HCT116 (cell line): ENCODE data around the gene KIRREL1. TPM values are rescaled to one million over a fixed set of nuclear protein-coding genes. Genes with fewer than 3 reads are reported as not detected.

ENCODE experiments used
- ATAC-seq: fragments of 200-7000 bp; cut with Tn5 transposase; 2 replicates; pipeline ENCODE4 v1.9.1; 2020; ENCODE audit warnings: mild to moderate bottlenecking, moderate library complexity
- BruUV-seq: library from RNA; stranded (reverse); fragments of 400-500 nt; replicated peaks from 2 replicates; lab custom pipeline; 2021; lab: Mats Ljungman, UMichigan
- CTCF ChIA-PET: fragments of 300-600 bp; sonication (Branson Sonifier 250); formaldehyde crosslinking; loops from one replicate; lab custom pipeline; 2021; ENCODE audit warnings: antibody characterized with exemption; lab: Charles Lee
- POLR2A ChIA-PET: fragments of 300-600, 350-600 bp; sonication (Branson Sonifier 250); formaldehyde crosslinking; loops from one replicate; lab custom pipeline; 2021; ENCODE audit warnings: antibody characterized with exemption; lab: Charles Lee
- RAD21 ChIA-PET, 2 experiments: fragments of 300-600 bp; sonication (Branson Sonifier 250); formaldehyde crosslinking; loops; one replicate each; lab custom pipeline; 2023; ENCODE audit warnings: low total read pairs in 2 of 2; ENCODE audit not compliant: uncharacterized antibody in 2 of 2, unreplicated experiment in 2 of 2, low non-redundant PET in 1 of 2; lab: Charles Lee
- DNase-seq: peaks from one replicate; pipeline ENCODE4 v3.0.0-alpha.2; 2010; ENCODE audit warnings: low read depth, low spot score
- H2AFZ ChIP-seq: fragments of 200-600 bp; shearing (Covaris generic), sonication (generic); 2 replicates; pipeline ENCODE4 v1.6.1; 2017; ENCODE audit warnings: low read depth, mixed run types, mixed read lengths, antibody characterized with exemption, low read length; ENCODE audit not compliant: poor library complexity, severe bottlenecking
- H3K27ac ChIP-seq: 2 replicates; pipeline ENCODE4 v1.5.1; 2012; ENCODE audit warnings: low read depth, low read length
- H3K27me3 ChIP-seq: fragments of 200-600 bp; sonication (generic); 2 replicates; pipeline ENCODE4 v1.6.1; 2016; ENCODE audit warnings: mixed run types, low read length, mixed read lengths; ENCODE audit not compliant: insufficient read depth
- H3K36me3 ChIP-seq, 2 experiments: fragments of 200-500 bp in 1 of 2; fragments of 200-600 bp in 1 of 2; sonication (Bioruptor generic) in 1 of 2; sonication (generic) in 1 of 2; 2 replicates each; pipeline versions ENCODE4 v1.5.1 to v1.6.1; 2014 to 2016; ENCODE audit warnings: low read length in 2 of 2, inconsistent platforms in 1 of 2, mixed read lengths in 1 of 2, mixed run types in 1 of 2; ENCODE audit not compliant: insufficient read depth in 2 of 2, control insufficient read depth in 1 of 2
- H3K4me1 ChIP-seq, 2 experiments: fragments of 200-600 bp in 1 of 2; sonication (generic) in 1 of 2; 2 replicates each; pipeline versions ENCODE4 v1.5.1 to v1.6.1; 2012 to 2017; ENCODE audit warnings: low read length in 2 of 2, inconsistent platforms in 1 of 2, mild to moderate bottlenecking in 1 of 2, mixed read lengths in 1 of 2, mixed run types in 1 of 2, moderate library complexity in 1 of 2; ENCODE audit not compliant: insufficient read depth in 2 of 2, control insufficient read depth in 1 of 2
- H3K4me2 ChIP-seq: fragments of 200-600 bp; sonication (generic); 2 replicates; pipeline ENCODE4 v1.6.1; 2017; ENCODE audit warnings: mixed run types, low read length, mixed read lengths
- H3K4me3 ChIP-seq, 2 experiments: fragments of 200-600 bp in 1 of 2; sonication (generic) in 1 of 2; replicated peaks in 1 of 2; 2 replicates each; pipeline ENCODE4 v1.5.1; 2011 to 2016; ENCODE audit warnings: low read length in 2 of 2, control low read depth in 1 of 2, low read depth in 1 of 2, mild to moderate bottlenecking in 1 of 2, mixed read lengths in 1 of 2, mixed run types in 1 of 2
- H3K79me2 ChIP-seq: fragments of 200-600 bp; sonication (generic); 2 replicates; pipeline ENCODE4 v1.6.1; 2017; ENCODE audit warnings: mild to moderate bottlenecking, mixed run types, low read length, moderate library complexity, mixed read lengths; ENCODE audit not compliant: insufficient read depth
- H3K9ac ChIP-seq: fragments of 200-600 bp; sonication (generic); 2 replicates; pipeline ENCODE4 v1.6.1; 2016; ENCODE audit warnings: low read length, mixed read lengths
- H3K9me2 ChIP-seq: fragments of 200-600 bp; sonication (generic), shearing (Covaris generic); 2 replicates; pipeline ENCODE4 v1.6.1; 2017; ENCODE audit warnings: mixed run types, mild to moderate bottlenecking, moderate library complexity; ENCODE audit not compliant: insufficient read depth
- H3K9me3 ChIP-seq, 2 experiments: fragments of 200-500 bp in 1 of 2; fragments of 200-600 bp in 1 of 2; sonication (Bioruptor generic) in 1 of 2; sonication (generic) in 1 of 2; 2 replicates each; pipeline ENCODE4 v1.6.1; 2014 to 2017; ENCODE audit warnings: low read length in 2 of 2, mixed read lengths in 2 of 2, inconsistent platforms in 1 of 2, low read depth in 1 of 2, mild to moderate bottlenecking in 1 of 2, mixed run types in 1 of 2, moderate library complexity in 1 of 2; ENCODE audit not compliant: control insufficient read depth in 1 of 2, insufficient read depth in 1 of 2
- H4K20me1 ChIP-seq: fragments of 200-600 bp; sonication (generic), shearing (Covaris generic); 2 replicates; pipeline ENCODE4 v1.6.1; 2017; ENCODE audit warnings: mixed run types, mild to moderate bottlenecking, moderate library complexity; ENCODE audit not compliant: insufficient read depth
- ATF3 ChIP-seq: IDR thresholded peaks from 2 replicates; pipeline ENCODE4 v1.6.1; 2012
- CBX3 ChIP-seq: IDR thresholded peaks from 2 replicates; pipeline ENCODE4 v1.6.1; 2012; ENCODE audit warnings: low read depth
- CEBPB ChIP-seq: IDR thresholded peaks from 2 replicates; pipeline ENCODE4 v1.6.1; 2012; ENCODE audit warnings: low read depth
- ELF1 ChIP-seq: IDR thresholded peaks from 2 replicates; pipeline ENCODE4 v1.6.1; 2012; ENCODE audit warnings: low read depth, borderline replicate concordance
- EZH2 ChIP-seq: fragments of 200-600 bp; sonication (generic); IDR thresholded peaks from 2 replicates; pipeline ENCODE4 v1.6.1; 2017; ENCODE audit warnings: antibody characterized with exemption, mixed run types
- FOSL1 ChIP-seq: IDR thresholded peaks from 2 replicates; pipeline ENCODE4 v1.6.1; 2012; ENCODE audit warnings: low read depth
- RAD21 ChIP-seq: IDR thresholded peaks from 2 replicates; pipeline ENCODE4 v1.6.1; 2012; ENCODE audit warnings: low read depth, mild to moderate bottlenecking
- SIN3A ChIP-seq: IDR thresholded peaks from 2 replicates; pipeline ENCODE4 v1.6.1; 2012; ENCODE audit warnings: low read depth
- SRF ChIP-seq: IDR thresholded peaks from 2 replicates; pipeline ENCODE4 v1.6.1; 2012; ENCODE audit warnings: low read depth
- YY1 ChIP-seq: IDR thresholded peaks from 2 replicates; pipeline ENCODE4 v1.6.1; 2011; ENCODE audit warnings: low read length, low read depth, moderate library complexity, mild to moderate bottlenecking; ENCODE audit not compliant: insufficient replicate concordance; ENCODE audit errors: extremely low read depth
- ZFX ChIP-seq: fragments of 450-650 bp; IDR thresholded peaks from 2 replicates; pipeline ENCODE4 v1.6.1; 2017
- intact Hi-C: fragments of 100-400 bp; cut with micrococcal nuclease; formaldehyde crosslinking; loops from 2 replicates; pipeline ENCODE4 v1.10.0; 2022
- total RNA-seq: library from RNA; stranded (reverse); gene quantifications from one replicate; pipeline ENCODE4 v1.2.1, GENCODE V29; 2021; ENCODE audit not compliant: unreplicated experiment
- TF ChIP-seq, protein P1 (sequence below): IDR thresholded peaks from 2 replicates; pipeline ENCODE4 v1.6.1; 2012

Gene KIRREL1
- total RNA-seq, 1 experiment from 2014 or later: 20.0 TPM

GRCh38 chr1:158008630-158009029 lies 15.2 kb downstream of the KIRREL1 start:
- peak overlapping the region; percentile 85 for H3K4me2 ChIP-seq
- ATAC-seq (no peak), DNase-seq (no peak)
- no peak overlapping the region for H3K9ac ChIP-seq
- BruUV-seq: no TSS peak
- H4K20me1 ChIP-seq: no peaks in the 10 kb centered on the region
- peaks cover 100% of the 10 kb centered on the region for H3K79me2 ChIP-seq
- H3K27me3 ChIP-seq: no peaks in the 10 kb centered on the region
- H2AFZ ChIP-seq: no peak overlapping the region
- ChIA-PET CTCF (no interaction called here), POLR2A (no interaction called here)
- H3K27ac ChIP-seq: no peak overlapping the region
- intact Hi-C loops: no loop called here
- H3K9me3 ChIP-seq: no peaks in the 10 kb centered on the region
- no peaks in the 10 kb centered on the region for H3K9me2 ChIP-seq
- no peak overlapping the region for H3K4me3 ChIP-seq
- H3K36me3 ChIP-seq: no peaks in the 10 kb centered on the region
- no peak for TF ChIP-seq SRF
- TF ChIP-seq, protein P1, sequence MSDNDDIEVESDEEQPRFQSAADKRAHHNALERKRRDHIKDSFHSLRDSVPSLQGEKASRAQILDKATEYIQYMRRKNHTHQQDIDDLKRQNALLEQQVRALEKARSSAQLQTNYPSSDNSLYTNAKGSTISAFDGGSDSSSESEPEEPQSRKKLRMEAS: no peak
- TF ChIP-seq ATF3: no peak
- no peak for TF ChIP-seq RAD21
- TF ChIP-seq YY1: no peak
- TF ChIP-seq SIN3A: no peak
- TF ChIP-seq ZFX: no peak
- TF ChIP-seq, all 23 proteins: peak for 0
- RAD21 ChIA-PET: no interaction called here
- H3K4me1 ChIP-seq: peaks cover 34 to 58% of the 10 kb centered on the region in 2 experiments

DNA sequence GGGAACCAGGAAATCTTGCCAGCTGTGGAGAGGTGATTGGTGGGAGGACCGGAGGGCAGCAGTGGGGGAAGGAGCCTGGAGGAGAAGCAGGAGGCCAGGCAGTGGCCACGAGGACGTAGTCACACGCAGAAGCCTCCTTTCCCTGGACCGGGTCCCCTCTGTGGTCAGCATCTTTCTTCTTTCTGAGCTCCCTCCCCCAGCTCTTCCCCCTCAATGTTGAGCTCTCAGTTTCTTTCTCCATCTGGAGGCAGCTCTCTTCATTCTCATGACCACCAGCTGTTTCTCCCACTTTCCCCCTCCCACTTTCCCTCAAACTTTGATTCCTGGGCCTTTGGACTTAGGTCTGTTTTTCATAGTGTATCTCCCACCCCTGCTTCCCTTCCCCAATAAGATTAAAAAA lies 18.3 kb downstream of the KIRREL1 start:
- H3K27ac ChIP-seq: peak overlapping the region; percentile 64; the same call in 1 of the 2 replicates
- intact Hi-C loops: no loop called here
- TF ChIP-seq RAD21 (no peak), ELF1 (no peak), EZH2 (no peak), CEBPB (no peak), FOSL1 (no peak), CBX3 (no peak), YY1 (no peak), ZFX (no peak)
- H3K9me2 ChIP-seq: no peaks in the 10 kb centered on the region
- H2AFZ ChIP-seq: no peak overlapping the region
- no peak overlapping the region for H3K4me3 ChIP-seq
- no peaks in the 10 kb centered on the region for H3K36me3 ChIP-seq
- ChIA-PET RAD21 (no interaction called here), CTCF (interaction anchor here (1.4 kb wide), 1 partner anchor 20 kb away, joined by 4 read pairs; no protein-coding TSS in a partner anchor), POLR2A (interaction anchor here (0.6 to 2.4 kb wide), 3 partner anchors 8 to 23 kb away, joined by 3 to 11 read pairs (median 3); no protein-coding TSS in a partner anchor)
- H4K20me1 ChIP-seq: no peaks in the 10 kb centered on the region
- no peak for ATAC-seq
- H3K27me3 ChIP-seq: no peaks in the 10 kb centered on the region
- H3K4me2 ChIP-seq: peak overlapping the region; percentile 85; the same call in 1 of the 2 replicates
- no peaks in the 10 kb centered on the region for H3K9me3 ChIP-seq
- H3K79me2 ChIP-seq: peaks cover 96% of the 10 kb centered on the region
- no peak for DNase-seq
- peaks cover 37 to 57% of the 10 kb centered on the region in 2 experiments for H3K4me1 ChIP-seq
- BruUV-seq: no TSS peak
- H3K9ac ChIP-seq: 0 out of 2 replicates have a peak overlapping the region, but pooled peaks have one; percentile 57
